Choroid plexus epithelial cell (primary cell): ENCODE measurements around the gene GCDH.
"Not testable (repeated sequence)": the region's sequence is repeated elsewhere in the genome, so short reads cannot be mapped to it uniquely, and the experiment has no call there.

Source experiments
- DNase-seq: peaks from one replicate; pipeline ENCODE4 v3.0.0-alpha.2; 2010; ENCODE audit warnings: low read depth
- H3K4me3 ChIP-seq: 2 replicates; pipeline ENCODE4 v1.5.1; 2011; ENCODE audit warnings: low read depth, mild to moderate bottlenecking, control low read depth, low read length, moderate library complexity
- CTCF ChIP-seq: conservative IDR thresholded peaks from 2 replicates; pipeline ENCODE4 v1.5.1; 2011; ENCODE audit warnings: low read depth, mild to moderate bottlenecking, control low read depth, inconsistent platforms, low read length, moderate library complexity

The GCDH gene

GRCh38 chr19:12884926-12885748 lies 5.8 kb upstream of the GCDH start:
- TF ChIP-seq CTCF, result peak; percentile 69
- peak; percentile 58 for DNase-seq

GRCh38 chr19:12885749-12886650 lies 5.0 kb upstream of the GCDH start:
- no peak overlapping the region for H3K4me3 ChIP-seq
- DNase-seq, result no peak
- no peak for TF ChIP-seq CTCF

More at GRCh38 chr19:12884926-12885748, 5.8 kb upstream of the GCDH start:
- peak overlapping the region; percentile 32 for H3K4me3 ChIP-seq

- no peak for DNase-seq
- H3K4me3 ChIP-seq, result no peak overlapping the region
- TF ChIP-seq CTCF, result no peak
Observed at GRCh38 chr19:12886651-12886968, 4.3 kb upstream of the GCDH start.

- no peak within 1 kb of the TSS for H3K4me3 ChIP-seq
- no peak for TF ChIP-seq CTCF
- no peak for DNase-seq
Observed at GRCh38 chr19:12886969-12887747, 3.8 kb upstream of the GCDH start, which contains the start of gene KLF1. TSS of gene KLF1 (minus strand) at chr19:12887201. CDS start at chr19:12887140, 61 bp downstream.

GRCh38 chr19:12888006-12888603 lies 2.9 kb upstream of the GCDH start:
- no peak overlapping the region for H3K4me3 ChIP-seq
- DNase-seq, result no peak
- TF ChIP-seq CTCF, result no peak

- not testable (repeated sequence) for DNase-seq, H3K4me3 ChIP-seq
Observed at GRCh38 chr19:12890299-12890786, 617 bp upstream of the GCDH start.
